ENCODE results near the gene ARFIP1. TPM values are rescaled to one million over a fixed set of nuclear protein-coding genes. Genes with fewer than 3 reads are reported as not detected.

ARFIP1 gene
- total RNA-seq, 1 donor from 2014 or later = 13.0 TPM

Other genes starting within 250 kb of the ARFIP1 start
- 42.2 and 49.1 TPM in 2 replicates for gene FBXW7, start 243.9 kb upstream of the ARFIP1 start, total RNA-seq
- gene TMEM154, start 100.0 kb upstream of the ARFIP1 start, total RNA-seq = 7.9 and 9.0 TPM in 2 replicates
- 0.28 and 0.31 TPM in 2 replicates for gene TIGD4, start 224 bp upstream of the ARFIP1 start, total RNA-seq
- 0.05 TPM in 2 replicates for gene FHDC1, start 156.4 kb downstream of the ARFIP1 start, total RNA-seq